ENCODE measurements around the gene SPATA31D1. TPM values are rescaled to one million over a fixed set of nuclear protein-coding genes. Genes with fewer than 3 reads are reported as not detected.

SPATA31D1 gene
- total RNA-seq, 1 experiment from 2014 or later, result not detected

DNA sequence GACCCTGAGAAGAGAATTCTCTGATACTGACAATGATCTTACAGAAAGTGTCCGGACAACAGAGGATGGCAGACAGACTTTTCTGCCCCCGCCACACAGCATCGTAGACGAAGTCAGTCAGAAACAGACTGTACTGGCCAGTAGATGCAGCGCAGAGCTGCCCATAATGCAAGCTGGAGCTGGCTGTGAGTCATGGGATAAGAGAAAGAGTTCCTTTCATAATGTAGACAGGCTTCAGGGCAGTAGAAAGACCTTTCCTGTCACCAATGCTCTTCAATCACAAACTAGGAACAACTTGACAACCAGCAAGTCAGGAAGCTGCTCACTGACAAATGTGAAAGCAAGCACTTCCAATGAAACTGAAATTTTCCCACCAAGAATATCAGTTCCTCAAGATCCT is 5.1 kb downstream of the SPATA31D1 start:
- Histone ChIP-seq H3K36me3 (ENCODE audit: insufficient read depth, low read length) (no peaks in the 10 kb centered on the region), H3K4me1 (ENCODE audit: low read length) (no peaks in the 10 kb centered on the region), H3K4me3 (ENCODE audit: low read length) (no peak overlapping the region), H2AFZ (ENCODE audit: low read length) (no peak overlapping the region), H4K20me1 (ENCODE audit: insufficient read depth, low read depth, low read length) (no peaks in the 10 kb centered on the region), H3K9me2 (replicated peaks; ENCODE audit: insufficient read depth, low read length) (no peaks in the 10 kb centered on the region), H3K79me2 (ENCODE audit: low read length) (no peaks in the 10 kb centered on the region), H3K27ac (ENCODE audit: low read length) (no peak overlapping the region), H3K9ac (ENCODE audit: low read length) (no peak overlapping the region), H3K9me3 (ENCODE audit: low read length) (peaks cover 12% of the 10 kb centered on the region), H3K27me3 (ENCODE audit: low read length) (no peaks in the 10 kb centered on the region), H3K4me2 (ENCODE audit: low read depth, low read length, poor library complexity, severe bottlenecking) (no peak overlapping the region)
- no peak for DNase-seq

DNA sequence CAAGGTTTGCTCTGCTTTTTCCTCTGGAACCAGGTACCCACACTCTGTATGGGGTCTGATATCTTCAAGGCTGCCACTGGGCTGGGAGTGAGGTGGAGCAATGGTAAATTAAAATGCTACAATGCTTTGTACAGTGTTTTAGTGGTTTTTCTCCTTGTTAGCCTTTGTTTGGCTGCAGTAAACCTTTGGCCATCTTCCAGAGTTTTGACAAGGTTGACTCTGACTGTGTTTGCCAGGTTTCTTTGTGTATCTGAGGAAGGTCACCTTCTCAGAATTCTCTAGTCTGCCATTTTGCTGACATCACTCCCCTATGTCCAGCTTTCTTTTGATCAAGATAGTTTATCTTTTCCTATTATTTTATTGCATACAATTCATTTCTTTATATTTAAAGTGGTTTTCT is 11.2 kb downstream of the SPATA31D1 start:
- Histone ChIP-seq H4K20me1 (ENCODE audit: insufficient read depth, low read depth, low read length) (no peaks in the 10 kb centered on the region), H3K9me2 (replicated peaks; ENCODE audit: insufficient read depth, low read length) (no peaks in the 10 kb centered on the region), H3K36me3 (ENCODE audit: insufficient read depth, low read length) (no peaks in the 10 kb centered on the region), H3K27ac (ENCODE audit: low read length) (no peak overlapping the region), H3K4me3 (ENCODE audit: low read length) (no peak overlapping the region), H3K9ac (ENCODE audit: low read length) (no peak overlapping the region), H3K27me3 (ENCODE audit: low read length) (no peaks in the 10 kb centered on the region), H2AFZ (ENCODE audit: low read length) (no peak overlapping the region), H3K4me2 (ENCODE audit: low read depth, low read length, poor library complexity, severe bottlenecking) (no peak overlapping the region), H3K79me2 (ENCODE audit: low read length) (no peaks in the 10 kb centered on the region), H3K4me1 (ENCODE audit: low read length) (no peaks in the 10 kb centered on the region), H3K9me3 (ENCODE audit: low read length) (peaks cover 22% of the 10 kb centered on the region)
- DNase-seq, result no peak

DNA sequence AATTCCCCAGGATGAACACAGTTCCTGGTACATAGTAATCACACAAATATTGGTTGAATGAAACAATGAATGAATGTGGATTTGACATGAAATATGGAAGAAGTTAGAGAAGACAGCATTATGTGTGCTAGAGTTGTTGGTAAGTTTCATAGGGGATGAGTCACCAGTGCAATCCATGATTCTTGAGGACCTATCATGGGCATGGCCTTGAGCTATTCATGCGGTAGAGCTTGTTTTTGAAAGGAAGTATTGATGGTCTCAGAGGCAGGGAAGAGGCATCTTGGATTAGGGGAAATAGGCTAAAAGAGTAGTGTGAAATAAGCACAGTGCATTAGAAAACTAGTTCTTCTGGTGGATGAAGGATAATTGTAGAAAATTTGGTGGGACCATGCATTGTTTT is 22.1 kb downstream of the SPATA31D1 start:
- no peak overlapping the region for H3K9ac ChIP-seq (ENCODE audit: low read length)
- H3K9me2 ChIP-seq (replicated peaks; ENCODE audit: insufficient read depth, low read length), result no peaks in the 10 kb centered on the region
- DNase-seq, result no peak
- no peak overlapping the region for H3K4me2 ChIP-seq (ENCODE audit: low read depth, low read length, poor library complexity, severe bottlenecking)
- no peaks in the 10 kb centered on the region for H3K27me3 ChIP-seq (ENCODE audit: low read length)
- H3K9me3 ChIP-seq (ENCODE audit: low read length), result peaks cover 32% of the 10 kb centered on the region
- no peak overlapping the region for H3K27ac ChIP-seq (ENCODE audit: low read length)
- H4K20me1 ChIP-seq (ENCODE audit: insufficient read depth, low read depth, low read length), result no peaks in the 10 kb centered on the region
- no peak overlapping the region for H3K4me3 ChIP-seq (ENCODE audit: low read length)
- H3K4me1 ChIP-seq (ENCODE audit: low read length), result no peaks in the 10 kb centered on the region
- H3K36me3 ChIP-seq (ENCODE audit: insufficient read depth, low read length), result no peaks in the 10 kb centered on the region
- H3K79me2 ChIP-seq (ENCODE audit: low read length), result no peaks in the 10 kb centered on the region
- H2AFZ ChIP-seq (ENCODE audit: low read length), result no peak overlapping the region

DNA sequence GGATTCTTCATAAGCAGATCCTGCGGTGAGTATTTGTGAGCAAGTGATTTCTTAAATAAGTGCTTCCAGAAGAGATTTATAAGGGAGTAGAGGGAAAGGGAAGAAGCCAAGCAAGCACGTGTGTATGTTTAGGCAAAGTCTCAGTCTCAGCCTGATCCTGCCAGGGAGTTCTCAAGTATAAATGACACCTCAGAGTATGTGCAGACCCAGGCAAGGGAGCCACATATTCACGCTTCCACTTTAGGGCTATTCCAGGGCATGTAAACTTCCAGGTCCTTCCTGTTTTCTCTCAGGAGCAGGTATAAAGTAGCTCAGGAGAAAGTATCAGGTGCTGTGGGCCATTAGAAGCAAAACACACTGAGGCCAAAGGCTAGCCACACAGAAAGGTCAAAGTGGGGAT is 22.6 kb downstream of the SPATA31D1 start:
- Histone ChIP-seq H3K4me3 (ENCODE audit: low read length) (no peak overlapping the region), H3K79me2 (ENCODE audit: low read length) (no peaks in the 10 kb centered on the region), H3K9me3 (ENCODE audit: low read length) (peaks cover 32% of the 10 kb centered on the region), H3K27me3 (ENCODE audit: low read length) (no peaks in the 10 kb centered on the region), H3K9ac (ENCODE audit: low read length) (no peak overlapping the region), H3K27ac (ENCODE audit: low read length) (no peak overlapping the region), H3K9me2 (replicated peaks; ENCODE audit: insufficient read depth, low read length) (no peaks in the 10 kb centered on the region), H4K20me1 (ENCODE audit: insufficient read depth, low read depth, low read length) (no peaks in the 10 kb centered on the region), H2AFZ (ENCODE audit: low read length) (no peak overlapping the region), H3K36me3 (ENCODE audit: insufficient read depth, low read length) (no peaks in the 10 kb centered on the region), H3K4me1 (ENCODE audit: low read length) (no peaks in the 10 kb centered on the region), H3K4me2 (ENCODE audit: low read depth, low read length, poor library complexity, severe bottlenecking) (no peak overlapping the region)
- no peak for DNase-seq

DNA sequence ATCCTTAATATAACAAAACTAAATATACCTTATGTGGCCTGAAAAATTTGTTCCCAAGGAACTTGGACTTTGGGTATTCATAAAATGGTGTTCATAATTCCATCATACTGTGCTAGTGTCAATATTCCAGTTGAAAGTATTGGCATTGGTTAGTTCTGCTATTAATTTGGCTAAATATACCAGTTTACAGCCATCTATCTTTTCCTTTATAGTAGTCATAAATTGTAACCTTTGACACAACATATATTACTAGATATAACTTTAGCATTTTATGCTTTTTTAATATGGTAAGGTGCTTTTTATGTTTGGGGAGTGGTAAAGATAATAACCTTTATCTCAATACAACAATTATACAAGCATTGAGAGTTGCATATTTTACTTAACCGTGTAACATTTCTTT is 23.7 kb downstream of the SPATA31D1 start:
- Histone ChIP-seq H3K4me2 (ENCODE audit: low read depth, low read length, poor library complexity, severe bottlenecking) (no peak overlapping the region), H3K4me3 (ENCODE audit: low read length) (no peak overlapping the region), H3K4me1 (ENCODE audit: low read length) (no peaks in the 10 kb centered on the region), H3K27me3 (ENCODE audit: low read length) (no peaks in the 10 kb centered on the region), H3K9me2 (replicated peaks; ENCODE audit: insufficient read depth, low read length) (no peaks in the 10 kb centered on the region), H3K9me3 (ENCODE audit: low read length) (peaks cover 32% of the 10 kb centered on the region), H2AFZ (ENCODE audit: low read length) (no peak overlapping the region), H3K27ac (ENCODE audit: low read length) (no peak overlapping the region), H3K79me2 (ENCODE audit: low read length) (no peaks in the 10 kb centered on the region), H4K20me1 (ENCODE audit: insufficient read depth, low read depth, low read length) (no peaks in the 10 kb centered on the region), H3K9ac (ENCODE audit: low read length) (no peak overlapping the region), H3K36me3 (ENCODE audit: insufficient read depth, low read length) (no peaks in the 10 kb centered on the region)
- DNase-seq, result no peak

DNA sequence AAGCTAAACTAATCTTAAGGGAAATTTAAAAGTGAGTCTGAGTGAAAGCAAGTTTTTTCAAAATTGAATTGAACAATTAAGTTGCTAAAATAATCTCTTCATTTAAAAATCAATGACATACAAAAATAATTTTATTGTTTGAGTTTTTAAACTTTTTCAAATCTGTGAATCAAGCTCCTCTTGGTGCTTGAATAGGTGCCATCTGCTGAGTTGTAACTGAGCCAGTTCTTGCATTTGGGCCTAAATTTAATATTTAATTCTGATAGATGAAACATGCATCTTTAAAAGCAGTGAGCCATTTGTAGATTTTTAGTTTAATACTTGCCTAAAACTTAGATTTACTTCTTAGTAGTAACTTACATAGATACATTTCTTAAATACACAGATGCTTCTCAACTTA is 31.8 kb downstream of the SPATA31D1 start:
- Histone ChIP-seq H3K27ac (ENCODE audit: low read length) (no peak overlapping the region), H3K36me3 (ENCODE audit: insufficient read depth, low read length) (no peaks in the 10 kb centered on the region), H3K9ac (ENCODE audit: low read length) (no peak overlapping the region), H3K4me2 (ENCODE audit: low read depth, low read length, poor library complexity, severe bottlenecking) (no peak overlapping the region), H3K79me2 (ENCODE audit: low read length) (no peaks in the 10 kb centered on the region), H3K4me3 (ENCODE audit: low read length) (no peak overlapping the region), H4K20me1 (ENCODE audit: insufficient read depth, low read depth, low read length) (no peaks in the 10 kb centered on the region), H3K4me1 (ENCODE audit: low read length) (no peaks in the 10 kb centered on the region), H3K9me3 (ENCODE audit: low read length) (peaks cover 22% of the 10 kb centered on the region), H2AFZ (ENCODE audit: low read length) (no peak overlapping the region), H3K27me3 (ENCODE audit: low read length) (no peaks in the 10 kb centered on the region), H3K9me2 (replicated peaks; ENCODE audit: insufficient read depth, low read length) (no peaks in the 10 kb centered on the region)
- no peak for DNase-seq

DNA sequence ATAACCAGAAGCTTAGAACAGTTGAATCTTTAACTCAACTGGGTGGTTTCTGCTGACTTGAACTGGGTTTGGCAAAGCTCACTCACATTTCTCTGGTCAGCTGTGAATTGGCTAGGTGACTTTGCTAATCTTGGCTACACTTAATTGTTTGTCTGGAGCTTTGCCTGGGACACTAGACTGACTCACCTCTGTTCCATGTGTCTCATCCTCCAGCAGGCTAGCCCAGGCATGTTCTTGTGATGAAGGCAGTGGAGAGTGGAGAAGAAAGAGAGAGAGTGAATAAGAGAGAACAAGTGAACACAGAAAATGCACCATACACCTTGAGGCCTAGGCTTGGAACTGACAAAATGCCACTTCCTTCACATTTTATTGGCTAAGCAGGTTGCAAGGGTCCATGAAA is 32.6 kb downstream of the SPATA31D1 start:
- H3K9me3 ChIP-seq (ENCODE audit: low read length), result peaks cover 22% of the 10 kb centered on the region
- no peak overlapping the region for H3K4me3 ChIP-seq (ENCODE audit: low read length)
- DNase-seq, result no peak
- H3K4me1 ChIP-seq (ENCODE audit: low read length), result no peaks in the 10 kb centered on the region
- no peaks in the 10 kb centered on the region for H3K79me2 ChIP-seq (ENCODE audit: low read length)
- no peak overlapping the region for H3K9ac ChIP-seq (ENCODE audit: low read length)
- no peak overlapping the region for H3K4me2 ChIP-seq (ENCODE audit: low read depth, low read length, poor library complexity, severe bottlenecking)
- no peaks in the 10 kb centered on the region for H3K27me3 ChIP-seq (ENCODE audit: low read length)
- no peak overlapping the region for H3K27ac ChIP-seq (ENCODE audit: low read length)
- no peak overlapping the region for H2AFZ ChIP-seq (ENCODE audit: low read length)
- no peaks in the 10 kb centered on the region for H3K36me3 ChIP-seq (ENCODE audit: insufficient read depth, low read length)
- H4K20me1 ChIP-seq (ENCODE audit: insufficient read depth, low read depth, low read length), result no peaks in the 10 kb centered on the region
- H3K9me2 ChIP-seq (replicated peaks; ENCODE audit: insufficient read depth, low read length), result no peaks in the 10 kb centered on the region

DNA sequence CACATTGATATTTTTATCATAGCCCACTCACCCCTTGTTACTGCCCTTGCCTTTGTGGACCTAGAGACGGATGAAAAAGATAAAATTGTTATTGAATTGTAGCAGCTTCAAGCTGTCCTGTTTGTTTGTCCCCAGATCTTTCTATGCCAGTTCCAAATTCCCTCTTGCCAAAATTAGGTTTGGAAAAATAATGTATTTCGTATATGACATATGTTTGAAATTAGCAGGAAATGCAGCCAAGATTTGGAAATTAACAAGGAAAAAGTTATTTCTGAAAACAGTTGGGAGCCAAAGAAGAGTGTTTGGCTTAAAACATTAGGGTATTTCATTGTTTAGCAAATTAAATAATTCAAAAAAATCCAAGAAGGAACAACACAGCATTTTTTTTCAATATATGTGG is 33.5 kb downstream of the SPATA31D1 start:
- Histone ChIP-seq H3K4me1 (ENCODE audit: low read length) (no peaks in the 10 kb centered on the region), H3K27ac (ENCODE audit: low read length) (no peak overlapping the region), H3K36me3 (ENCODE audit: insufficient read depth, low read length) (no peaks in the 10 kb centered on the region), H3K9me2 (replicated peaks; ENCODE audit: insufficient read depth, low read length) (no peaks in the 10 kb centered on the region), H2AFZ (ENCODE audit: low read length) (no peak overlapping the region), H3K79me2 (ENCODE audit: low read length) (no peaks in the 10 kb centered on the region), H3K9ac (ENCODE audit: low read length) (no peak overlapping the region), H4K20me1 (ENCODE audit: insufficient read depth, low read depth, low read length) (no peaks in the 10 kb centered on the region), H3K4me2 (ENCODE audit: low read depth, low read length, poor library complexity, severe bottlenecking) (no peak overlapping the region), H3K9me3 (ENCODE audit: low read length) (peaks cover 22% of the 10 kb centered on the region), H3K27me3 (ENCODE audit: low read length) (no peaks in the 10 kb centered on the region), H3K4me3 (ENCODE audit: low read length) (no peak overlapping the region)
- DNase-seq, result no peak

DNA sequence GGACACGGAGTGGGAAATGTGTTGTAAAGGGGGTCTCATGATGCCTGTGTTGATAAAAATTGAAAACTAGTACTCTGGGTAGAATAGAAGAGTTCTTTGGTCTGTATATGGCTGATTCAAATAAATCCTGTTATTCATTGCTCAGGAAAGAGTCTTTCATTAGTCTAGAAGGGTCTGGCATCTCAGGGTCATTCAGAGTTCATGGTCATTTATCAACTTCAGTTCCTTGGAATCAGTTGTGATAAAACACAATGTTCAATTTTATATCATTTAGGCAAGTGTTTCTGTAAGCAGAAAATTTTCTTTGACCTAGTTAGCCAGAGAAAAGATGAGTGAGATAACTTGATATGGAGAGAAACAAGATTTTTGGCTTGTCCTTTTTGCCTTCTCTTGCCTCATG is 36.3 kb downstream of the SPATA31D1 start:
- Histone ChIP-seq H3K27ac (ENCODE audit: low read length) (no peak overlapping the region), H2AFZ (ENCODE audit: low read length) (no peak overlapping the region), H3K27me3 (ENCODE audit: low read length) (no peaks in the 10 kb centered on the region), H3K9me3 (ENCODE audit: low read length) (peaks cover 26% of the 10 kb centered on the region), H3K9ac (ENCODE audit: low read length) (no peak overlapping the region), H3K4me1 (ENCODE audit: low read length) (no peaks in the 10 kb centered on the region), H3K36me3 (ENCODE audit: insufficient read depth, low read length) (no peaks in the 10 kb centered on the region), H4K20me1 (ENCODE audit: insufficient read depth, low read depth, low read length) (no peaks in the 10 kb centered on the region), H3K4me2 (ENCODE audit: low read depth, low read length, poor library complexity, severe bottlenecking) (no peak overlapping the region), H3K4me3 (ENCODE audit: low read length) (no peak overlapping the region), H3K79me2 (ENCODE audit: low read length) (no peaks in the 10 kb centered on the region), H3K9me2 (replicated peaks; ENCODE audit: insufficient read depth, low read length) (no peaks in the 10 kb centered on the region)
- DNase-seq, result no peak
